Measurements from ENCODE around the gene MRPL47. TPM values are rescaled to one million over a fixed set of nuclear protein-coding genes. Genes with fewer than 3 reads are reported as not detected.

The MRPL47 gene
- total and polyA plus RNA-seq, 2 experiments from 2014 or later = 18.6 to 66.0 TPM

DNA sequence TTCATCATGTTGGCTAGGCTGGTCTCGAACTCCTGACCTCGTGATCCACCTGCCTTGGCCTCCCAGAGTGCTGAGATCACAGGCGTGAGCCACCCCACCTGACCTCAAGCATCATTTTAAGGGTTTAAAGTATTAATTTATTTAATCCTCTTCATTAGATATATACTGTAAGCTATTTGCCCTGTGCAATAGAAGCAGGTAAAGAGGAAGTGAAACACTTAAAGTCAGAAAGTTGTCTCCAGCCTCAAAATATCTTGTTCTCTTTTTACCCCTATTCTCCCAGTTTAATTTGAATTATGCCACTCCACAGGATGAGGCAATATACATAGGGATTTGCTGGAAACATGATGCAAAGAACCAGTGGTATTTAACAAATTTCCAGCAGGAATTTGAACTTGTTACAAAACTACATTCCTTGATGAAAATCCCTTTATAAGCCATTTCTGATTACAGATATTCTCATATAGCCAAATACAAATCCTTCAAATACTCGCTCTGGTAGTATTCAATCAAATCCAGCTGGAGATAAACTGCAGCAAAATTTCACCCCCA is 2.2 kb upstream of the MRPL47 start:
- no peaks in the 10 kb centered on the region for H4K20me1 ChIP-seq (ENCODE audit: insufficient read depth)
- no peak overlapping the region for H3K4me2 ChIP-seq (ENCODE audit: unreplicated experiment)
- TF ChIP-seq EZH2 (IDR thresholded peaks at IDR 0.05; ENCODE audit: insufficient read depth, poor library complexity, severe bottlenecking) = no peak
- no peak for TF ChIP-seq EZH2phosphoT487 (IDR thresholded peaks at IDR 0.05; ENCODE audit: insufficient read depth, low read depth)
- H3F3A ChIP-seq (ENCODE audit: insufficient read depth) = no peaks in the 10 kb centered on the region
- DNase-seq = no peak
- no peaks in the 10 kb centered on the region for H3K9me2 ChIP-seq (ENCODE audit: insufficient read depth)
- in situ Hi-C loops (cut with MboI) = no loop called here
- no peaks in the 10 kb centered on the region for H3K9me3 ChIP-seq (ENCODE audit: low read depth)
- no peak overlapping the region for H3K4me3 ChIP-seq
- peaks cover 7% of the 10 kb centered on the region for H3K36me3 ChIP-seq (ENCODE audit: low read depth)
- peaks cover 13% of the 10 kb centered on the region for H3K4me1 ChIP-seq (ENCODE audit: insufficient read depth)
- H3K27ac ChIP-seq = no peak overlapping the region
- H3K79me2 ChIP-seq (ENCODE audit: insufficient read depth) = peaks cover 98% of the 10 kb centered on the region
- no peaks in the 10 kb centered on the region for H3K27me3 ChIP-seq (replicated peaks; ENCODE audit: insufficient read depth)
- 84 to 88% methylated on average over 4 of the region's 4 CpGs for WGBS, 2 experiments (ENCODE audit: low coverage in 1 of 2, low lambda C conversion rate in 2 of 2, missing lambda C conversion rate in 2 of 2)
- no peak overlapping the region for H2AFZ ChIP-seq
- no peak overlapping the region for H3K9ac ChIP-seq

GRCh38 chr3:179603831-179604230 is 607 bp downstream of the MRPL47 start:
- H3K79me2 ChIP-seq (ENCODE audit: insufficient read depth) = peaks cover 97% of the 10 kb centered on the region
- in situ Hi-C loops (cut with MboI) = no loop called here

GRCh38 chr3:179603321-179603720 is 1.1 kb downstream of the MRPL47 start:
- Histone ChIP-seq H3K9me3 (ENCODE audit: low read depth) (no peaks in the 10 kb centered on the region), H3K27me3 (replicated peaks; ENCODE audit: insufficient read depth) (no peaks in the 10 kb centered on the region), H3K27ac (peak overlapping the region; percentile 92; the same call in 1 of the 2 replicates), H3K36me3 (ENCODE audit: low read depth) (peaks cover 36% of the 10 kb centered on the region), H3K4me1 (ENCODE audit: insufficient read depth) (peaks cover 13% of the 10 kb centered on the region), H3K9ac (peak overlapping the region; percentile 98), H4K20me1 (ENCODE audit: insufficient read depth) (no peaks in the 10 kb centered on the region), H2AFZ (no peak overlapping the region), H3K4me3 (peak overlapping the region; percentile 99), H3K4me2 (ENCODE audit: unreplicated experiment) (peak overlapping the region; percentile 95), H3F3A (ENCODE audit: insufficient read depth) (no peaks in the 10 kb centered on the region), H3K9me2 (ENCODE audit: insufficient read depth) (no peaks in the 10 kb centered on the region), H3K79me2 (ENCODE audit: insufficient read depth) (peaks cover 97% of the 10 kb centered on the region)
- in situ Hi-C loops (cut with MboI) = no loop called here
- peak; percentile 3 for DNase-seq
- TF ChIP-seq EZH2phosphoT487 (IDR thresholded peaks at IDR 0.05; ENCODE audit: insufficient read depth, low read depth) (no peak), EZH2 (IDR thresholded peaks at IDR 0.05; ENCODE audit: insufficient read depth, poor library complexity, severe bottlenecking) (no peak)
- 33 to 39% methylated on average over 4 of the region's 4 CpGs for WGBS, 2 experiments (ENCODE audit: low coverage in 1 of 2, low lambda C conversion rate in 2 of 2, missing lambda C conversion rate in 2 of 2)

More at GRCh38 chr3:179603831-179604230, 607 bp downstream of the MRPL47 start:
- H3K9me2 ChIP-seq (ENCODE audit: insufficient read depth) = no peaks in the 10 kb centered on the region
- H3K27ac ChIP-seq = peak overlapping the region; percentile 92
- no peak for TF ChIP-seq EZH2phosphoT487 (IDR thresholded peaks at IDR 0.05; ENCODE audit: insufficient read depth, low read depth)
- no peak for TF ChIP-seq EZH2 (IDR thresholded peaks at IDR 0.05; ENCODE audit: insufficient read depth, poor library complexity, severe bottlenecking)
- peaks cover 13% of the 10 kb centered on the region for H3K4me1 ChIP-seq (ENCODE audit: insufficient read depth)
- no peaks in the 10 kb centered on the region for H4K20me1 ChIP-seq (ENCODE audit: insufficient read depth)
- peak overlapping the region; percentile 98 for H2AFZ ChIP-seq
- H3F3A ChIP-seq (ENCODE audit: insufficient read depth) = no peaks in the 10 kb centered on the region
- peaks cover 32% of the 10 kb centered on the region for H3K36me3 ChIP-seq (ENCODE audit: low read depth)
- no peaks in the 10 kb centered on the region for H3K9me3 ChIP-seq (ENCODE audit: low read depth)
- H3K9ac ChIP-seq = peak overlapping the region; percentile 98
- peak; percentile 53 for DNase-seq
- WGBS, 2 experiments (ENCODE audit: low coverage in 1 of 2, low lambda C conversion rate in 2 of 2, missing lambda C conversion rate in 2 of 2) = 2% methylated on average over 3 of the region's 3 CpGs
- H3K4me2 ChIP-seq (ENCODE audit: unreplicated experiment) = peak overlapping the region; percentile 95
- peak overlapping the region; percentile 99 for H3K4me3 ChIP-seq
- no peaks in the 10 kb centered on the region for H3K27me3 ChIP-seq (replicated peaks; ENCODE audit: insufficient read depth)

GRCh38 chr3:179599531-179599930 is 4.9 kb downstream of the MRPL47 start:
- Histone ChIP-seq H3K79me2 (ENCODE audit: insufficient read depth) (peaks cover 95% of the 10 kb centered on the region), H3K27ac (no peak overlapping the region)
- DNase-seq = peak; percentile 12

More at GRCh38 chr3:179599531-179599930, 4.9 kb downstream of the MRPL47 start:
- H3K4me1 ChIP-seq (ENCODE audit: insufficient read depth) = peaks cover 8% of the 10 kb centered on the region
- in situ Hi-C loops (cut with MboI) = no loop called here
- WGBS, 2 experiments (ENCODE audit: low coverage in 1 of 2, low lambda C conversion rate in 2 of 2, missing lambda C conversion rate in 2 of 2) = 85% methylated on average over 4 of the region's 4 CpGs
- H3K4me3 ChIP-seq = no peak overlapping the region
- TF ChIP-seq EZH2 (IDR thresholded peaks at IDR 0.05; ENCODE audit: insufficient read depth, poor library complexity, severe bottlenecking) (no peak), EZH2phosphoT487 (IDR thresholded peaks at IDR 0.05; ENCODE audit: insufficient read depth, low read depth) (no peak)
- no peak overlapping the region for H3K9ac ChIP-seq
- no peaks in the 10 kb centered on the region for H3K9me3 ChIP-seq (ENCODE audit: low read depth)
- H2AFZ ChIP-seq = no peak overlapping the region
- no peak overlapping the region for H3K4me2 ChIP-seq (ENCODE audit: unreplicated experiment)
- H3K27me3 ChIP-seq (replicated peaks; ENCODE audit: insufficient read depth) = no peaks in the 10 kb centered on the region
- H3K36me3 ChIP-seq (ENCODE audit: low read depth) = peaks cover 65% of the 10 kb centered on the region
- no peaks in the 10 kb centered on the region for H3K9me2 ChIP-seq (ENCODE audit: insufficient read depth)
- H4K20me1 ChIP-seq (ENCODE audit: insufficient read depth) = no peaks in the 10 kb centered on the region
- no peaks in the 10 kb centered on the region for H3F3A ChIP-seq (ENCODE audit: insufficient read depth)
